ENCODE measurements around the gene RGMA.

Gene RGMA, protein sequence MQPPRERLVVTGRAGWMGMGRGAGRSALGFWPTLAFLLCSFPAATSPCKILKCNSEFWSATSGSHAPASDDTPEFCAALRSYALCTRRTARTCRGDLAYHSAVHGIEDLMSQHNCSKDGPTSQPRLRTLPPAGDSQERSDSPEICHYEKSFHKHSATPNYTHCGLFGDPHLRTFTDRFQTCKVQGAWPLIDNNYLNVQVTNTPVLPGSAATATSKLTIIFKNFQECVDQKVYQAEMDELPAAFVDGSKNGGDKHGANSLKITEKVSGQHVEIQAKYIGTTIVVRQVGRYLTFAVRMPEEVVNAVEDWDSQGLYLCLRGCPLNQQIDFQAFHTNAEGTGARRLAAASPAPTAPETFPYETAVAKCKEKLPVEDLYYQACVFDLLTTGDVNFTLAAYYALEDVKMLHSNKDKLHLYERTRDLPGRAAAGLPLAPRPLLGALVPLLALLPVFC

DNA sequence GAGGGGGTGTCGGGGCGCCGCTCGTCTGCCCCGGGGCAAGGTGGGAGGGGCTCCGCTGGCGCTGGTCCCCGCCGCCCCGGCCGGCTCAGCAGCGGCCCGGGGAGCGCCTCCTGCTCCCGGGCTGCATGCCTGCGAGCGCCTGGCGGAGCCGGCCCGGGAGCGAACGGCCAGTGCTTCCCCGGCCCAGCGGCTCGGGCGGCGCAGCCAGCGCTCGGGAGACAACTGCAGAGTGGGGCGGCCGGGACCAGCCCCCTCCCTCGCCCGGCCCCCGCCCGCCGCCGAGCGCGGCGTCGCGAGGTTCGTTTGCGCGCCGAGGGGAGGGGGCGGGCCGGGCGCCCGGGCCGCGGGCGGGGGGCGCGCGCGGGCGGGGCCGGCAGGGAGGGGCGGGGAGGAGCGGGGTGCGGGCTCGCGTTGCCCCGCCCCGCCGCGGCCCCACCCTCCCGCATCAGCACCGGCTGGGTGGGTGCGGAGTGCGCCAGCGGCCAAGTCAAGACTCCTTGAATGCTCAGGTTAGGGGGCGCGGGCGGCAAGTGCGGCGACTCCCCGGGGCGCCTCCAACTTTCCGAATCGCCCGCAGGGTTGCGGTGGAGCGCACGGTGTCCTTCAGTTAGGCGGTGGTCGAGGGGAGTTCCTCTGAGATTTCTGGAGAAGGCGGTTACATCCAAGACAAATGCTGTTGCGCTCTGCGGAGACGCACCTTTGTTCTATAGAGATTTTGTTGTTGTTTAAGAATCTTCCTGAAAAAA is at the start of gene RGMA:
TSS of gene RGMA (minus strand) at position 231 of the 746 bp plus-strand sequence. CDS start 279 bp downstream, outside the sequence.
- no peak for DNase-seq

DNA sequence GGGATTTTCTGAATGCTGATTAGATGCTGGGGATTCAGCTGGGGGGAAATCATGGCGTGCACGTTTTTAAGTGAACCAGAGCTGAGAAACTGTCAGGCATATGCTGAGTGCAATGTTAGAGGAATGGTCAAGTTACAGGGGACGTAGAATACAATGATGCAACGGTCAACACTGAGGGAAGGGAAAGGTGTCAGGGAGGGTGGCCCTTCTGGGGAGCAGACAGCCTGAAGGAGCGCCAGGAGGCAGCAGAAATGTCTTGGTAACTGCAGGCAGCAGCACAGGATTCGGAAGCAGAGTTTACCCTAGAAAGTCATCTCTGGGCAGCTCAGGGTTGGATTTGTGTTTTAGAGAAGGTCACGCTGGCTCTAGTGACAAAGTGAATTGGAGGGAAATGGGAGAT is 47.6 kb upstream of the RGMA start:
- no peak for DNase-seq

DNA sequence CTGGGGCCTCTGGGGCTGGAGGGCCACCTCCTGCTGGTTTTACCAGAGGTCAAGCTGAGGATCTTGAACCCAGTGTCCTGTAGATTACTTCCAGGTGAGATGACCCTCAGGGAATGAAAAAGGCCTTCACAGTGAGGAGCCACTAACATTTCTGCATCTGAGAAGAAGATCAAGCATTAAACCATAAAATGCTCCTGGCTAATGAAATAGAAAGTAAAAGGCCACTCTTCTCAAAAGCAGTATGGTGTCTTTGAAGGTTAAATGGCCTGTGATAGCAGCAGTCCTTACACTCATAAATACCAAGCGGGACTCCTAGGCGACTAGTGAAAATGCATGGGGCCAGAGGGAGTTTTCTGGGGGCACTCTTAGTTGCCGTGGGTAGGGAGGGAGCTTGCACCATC is 47.0 kb upstream of the RGMA start:
- no peak for DNase-seq

DNA sequence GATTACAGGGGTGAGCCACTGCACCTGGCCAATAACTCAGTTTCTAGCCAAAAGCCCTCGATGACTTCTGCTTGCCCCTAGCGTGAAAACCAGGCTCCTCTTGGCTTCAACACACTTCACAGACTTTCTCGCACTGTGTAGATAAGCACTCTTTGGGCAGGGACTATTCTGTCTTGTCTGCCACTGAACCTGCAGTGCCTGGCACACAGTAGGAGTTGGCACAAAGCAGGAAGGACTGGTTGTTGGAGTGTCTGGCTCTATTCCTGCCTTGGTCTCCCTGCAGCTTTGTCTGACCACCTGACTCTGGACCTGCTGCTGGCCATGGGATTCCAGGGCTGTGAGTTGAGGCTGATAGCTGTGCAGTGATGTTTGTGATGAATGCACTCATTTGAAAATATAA is 46.4 kb upstream of the RGMA start:
- no peak for DNase-seq

DNA sequence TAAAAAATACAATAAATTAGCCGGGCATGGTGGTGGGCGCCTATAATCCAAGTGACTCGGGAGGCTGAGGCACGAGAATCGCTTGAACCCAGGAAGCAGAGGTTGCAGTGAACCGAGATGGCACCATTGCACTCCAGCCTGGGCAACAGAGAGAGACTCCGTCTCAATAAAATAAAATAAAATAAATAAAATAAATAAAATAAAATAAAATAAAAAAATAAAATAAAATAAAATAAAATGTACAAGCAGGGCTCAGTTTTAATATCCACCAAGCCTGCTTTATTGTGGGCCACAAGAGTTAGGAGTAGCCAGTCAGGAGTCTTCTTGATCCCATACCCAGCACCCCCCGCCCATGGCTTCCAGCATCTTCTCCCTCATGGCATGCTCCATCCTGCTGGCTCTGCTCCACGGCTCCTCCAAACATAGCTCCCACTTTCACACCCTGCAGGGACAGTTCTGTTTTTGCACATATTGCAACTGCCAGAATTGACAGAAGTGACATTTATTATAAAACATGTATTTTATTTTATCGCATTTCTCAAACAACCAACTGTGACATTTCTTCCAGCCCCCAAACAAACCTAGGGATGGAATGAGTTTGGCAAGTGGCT is 42.6 kb upstream of the RGMA start:
- DNase-seq: no peak

DNA sequence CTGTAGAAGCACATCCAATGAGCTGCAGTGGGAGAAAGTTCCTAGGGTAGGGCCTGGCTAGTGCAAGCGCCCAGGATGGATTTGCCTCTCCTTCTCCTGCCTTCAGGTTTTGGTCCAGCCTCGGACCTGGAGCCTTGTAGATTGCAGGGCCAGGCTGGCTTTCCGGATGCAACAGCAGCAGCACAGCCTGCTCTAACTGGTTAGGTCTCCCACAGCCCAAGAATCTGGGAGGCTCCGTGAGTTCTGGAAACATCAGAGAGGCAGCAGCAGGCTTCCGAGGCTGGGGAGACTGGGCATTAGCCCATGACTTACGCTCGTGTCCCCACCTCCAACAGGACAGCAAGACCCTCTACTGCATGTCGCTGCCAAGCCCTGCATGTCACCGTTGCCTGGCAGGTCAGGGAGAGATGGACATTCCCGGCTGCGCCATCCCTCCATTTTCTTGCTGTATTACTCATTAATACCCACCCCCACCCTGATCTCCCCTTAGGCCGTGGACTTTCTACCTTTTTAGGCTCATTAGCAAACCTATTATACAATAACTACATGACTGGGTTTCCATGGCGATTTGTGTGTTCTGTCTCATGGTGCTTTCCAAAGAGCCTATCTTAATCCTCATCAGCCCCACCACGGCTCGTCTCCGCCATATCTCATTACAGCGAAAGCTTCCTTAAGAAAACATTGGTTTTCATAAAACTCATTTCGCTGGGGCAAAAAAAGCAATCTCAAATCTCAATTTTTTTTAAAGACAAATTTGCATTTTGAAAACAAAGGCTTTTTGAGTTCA is 40.9 kb upstream of the RGMA start:
- no peak for DNase-seq

DNA sequence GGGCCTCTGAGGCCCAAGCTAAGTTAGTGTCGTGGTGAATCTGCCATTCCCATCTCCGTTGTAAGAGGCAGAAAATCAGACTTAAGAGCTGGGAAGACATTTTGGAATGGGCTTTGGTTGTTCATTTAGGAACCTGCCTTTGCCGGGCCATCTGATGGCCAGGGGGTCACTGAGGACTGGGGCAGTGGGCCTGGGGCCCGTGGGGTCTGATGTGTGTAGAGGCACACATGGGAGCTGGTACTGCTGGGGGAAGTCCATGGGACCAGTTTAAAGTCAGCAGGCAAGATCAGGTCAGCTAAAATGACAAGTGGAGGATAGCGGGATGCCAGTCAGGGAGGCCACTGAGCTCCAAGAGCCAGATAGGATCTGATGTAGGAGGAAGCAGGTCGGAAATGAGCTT is 38.3 kb upstream of the RGMA start:
- no peak for DNase-seq

DNA sequence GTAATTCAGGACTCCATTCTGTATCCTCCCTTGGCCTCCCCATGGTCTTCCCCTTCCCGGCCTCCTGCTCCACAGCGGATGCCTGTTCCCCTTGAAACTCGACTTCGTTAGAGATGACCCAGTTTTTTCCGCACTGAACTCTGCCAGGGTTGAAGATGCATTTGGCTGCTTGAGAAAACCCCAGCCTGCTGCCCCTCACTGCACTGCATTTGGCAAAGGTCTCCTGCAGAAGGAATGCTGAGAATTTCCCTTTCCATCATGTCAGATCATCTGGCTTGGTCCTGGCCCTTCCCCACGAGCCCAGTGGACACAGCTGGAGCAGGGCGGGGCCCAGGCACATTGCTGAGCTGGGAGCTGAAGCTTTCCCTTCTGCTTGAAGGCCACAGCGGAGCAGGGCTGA is 37.6 kb upstream of the RGMA start:
- DNase-seq: no peak

DNA sequence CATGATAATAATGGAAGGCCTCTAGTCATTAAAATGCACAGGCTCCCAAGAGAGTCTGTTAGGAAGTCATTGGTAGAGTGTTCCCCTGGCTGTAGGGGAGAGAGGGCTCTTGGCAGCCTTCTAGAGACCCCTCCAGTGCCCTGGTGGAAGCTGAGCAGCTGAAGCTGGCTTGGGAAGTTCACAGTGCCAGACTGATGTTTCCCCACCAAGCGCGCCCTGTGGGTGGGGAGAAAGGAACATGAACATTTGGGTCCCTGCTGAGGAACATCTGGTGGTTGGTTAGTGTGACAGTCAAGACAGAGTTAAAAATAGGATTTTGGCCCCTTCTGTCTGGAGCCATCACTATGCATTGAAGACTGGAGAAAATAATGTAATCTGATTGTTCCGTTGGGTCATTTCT is 37.1 kb upstream of the RGMA start:
- DNase-seq: no peak

DNA sequence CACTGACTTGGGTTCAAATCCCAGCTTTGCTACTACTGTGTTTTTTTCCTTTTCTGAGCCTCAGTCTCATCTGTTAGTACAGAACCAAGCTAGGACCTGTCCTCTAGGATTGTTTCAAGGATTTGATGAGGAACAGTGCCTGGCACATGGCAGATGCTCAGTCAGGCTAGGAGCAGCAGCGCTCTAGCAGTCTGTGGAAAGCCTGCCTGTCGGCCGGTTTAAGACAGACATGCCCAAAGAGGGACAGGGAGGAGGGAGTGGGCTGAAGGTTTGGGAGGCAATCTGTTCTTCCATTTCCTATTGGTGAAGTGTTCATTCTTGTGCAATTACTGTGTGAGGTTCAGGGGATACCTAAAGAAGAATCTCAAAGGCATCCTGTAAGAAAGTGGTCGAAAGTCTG is 35.1 kb upstream of the RGMA start:
- no peak for DNase-seq

DNA sequence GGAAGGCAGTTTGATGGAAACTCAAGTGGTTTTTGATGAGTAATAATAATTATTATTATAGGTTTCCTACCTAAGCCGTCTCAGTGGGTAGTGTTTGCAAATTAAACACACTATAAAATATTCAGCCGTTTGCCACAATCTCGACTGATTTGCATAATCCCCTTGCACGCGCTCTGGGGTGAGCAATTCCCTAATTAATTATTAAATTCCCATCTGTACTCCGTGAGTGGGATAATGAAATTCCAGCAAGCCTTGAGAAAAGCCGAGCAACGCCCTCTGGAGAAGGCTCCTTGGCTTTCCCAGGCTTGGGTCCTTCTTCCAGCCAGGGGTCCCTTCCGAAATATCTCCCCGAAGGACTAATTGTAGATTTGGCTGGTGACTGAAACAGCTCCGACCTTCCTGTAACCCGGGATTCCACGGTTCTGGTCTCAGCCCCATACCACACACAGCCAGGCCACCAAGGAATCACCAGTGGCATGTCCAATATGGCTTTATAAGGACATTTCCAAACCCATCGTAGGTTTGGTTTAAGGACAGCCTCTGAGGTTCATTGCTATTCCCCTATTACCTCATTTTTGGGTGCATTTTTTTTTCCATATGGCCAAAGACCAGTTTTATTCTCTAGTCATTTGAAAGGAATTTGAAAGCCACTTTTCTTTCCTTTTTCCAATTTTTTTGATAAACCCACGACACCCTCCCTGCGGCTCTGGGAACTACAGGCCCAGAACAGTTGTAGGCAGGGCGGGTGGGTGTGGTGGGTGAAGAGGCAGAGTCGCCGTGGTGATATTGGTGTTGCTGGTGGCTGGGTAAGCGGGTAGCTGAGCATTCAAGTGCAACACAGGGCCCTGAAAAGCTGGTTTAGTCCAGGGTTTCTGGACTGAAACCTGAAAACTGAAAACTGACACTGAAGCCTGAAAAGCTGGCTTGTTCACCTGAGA is 33.2 kb upstream of the RGMA start:
- no peak for DNase-seq

DNA sequence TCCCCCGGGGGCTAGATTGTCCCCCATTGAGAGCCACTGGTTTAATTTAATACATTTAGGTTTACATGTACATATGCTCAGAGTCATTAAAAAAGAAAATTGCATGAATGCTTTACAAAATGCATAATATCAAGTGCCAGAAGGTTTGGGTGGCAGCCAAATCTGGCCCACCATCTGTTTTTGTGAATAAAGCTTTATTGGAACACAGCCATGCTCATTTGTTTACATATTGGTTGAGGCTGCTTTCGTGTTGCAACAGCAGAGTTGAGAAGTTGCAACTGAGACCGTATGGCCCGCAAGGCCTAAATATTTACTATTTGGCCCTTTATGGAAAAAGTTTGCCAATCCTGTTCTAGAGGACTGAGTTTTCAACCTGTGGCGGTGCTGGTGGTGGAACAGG is 32.1 kb upstream of the RGMA start:
- DNase-seq: no peak

DNA sequence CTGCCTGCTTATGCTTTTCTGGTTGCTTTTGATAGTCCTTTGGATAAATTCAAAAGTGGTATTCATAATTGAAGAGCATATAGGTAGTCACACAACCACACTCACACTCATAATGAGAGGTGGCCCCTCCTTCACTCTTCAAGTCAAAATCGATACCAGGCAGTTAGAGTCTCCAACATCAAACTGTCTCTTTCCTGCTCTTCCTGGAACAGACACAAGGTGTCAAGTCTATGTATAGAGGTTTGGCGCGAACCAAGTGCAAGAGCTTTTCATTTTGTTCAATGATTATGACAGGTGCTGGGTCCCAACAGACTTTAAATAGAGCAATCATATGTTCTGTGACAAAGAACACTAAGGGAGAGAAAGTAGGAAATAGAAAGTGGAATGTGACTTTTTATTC is 29.9 kb upstream of the RGMA start:
- no peak for DNase-seq

DNA sequence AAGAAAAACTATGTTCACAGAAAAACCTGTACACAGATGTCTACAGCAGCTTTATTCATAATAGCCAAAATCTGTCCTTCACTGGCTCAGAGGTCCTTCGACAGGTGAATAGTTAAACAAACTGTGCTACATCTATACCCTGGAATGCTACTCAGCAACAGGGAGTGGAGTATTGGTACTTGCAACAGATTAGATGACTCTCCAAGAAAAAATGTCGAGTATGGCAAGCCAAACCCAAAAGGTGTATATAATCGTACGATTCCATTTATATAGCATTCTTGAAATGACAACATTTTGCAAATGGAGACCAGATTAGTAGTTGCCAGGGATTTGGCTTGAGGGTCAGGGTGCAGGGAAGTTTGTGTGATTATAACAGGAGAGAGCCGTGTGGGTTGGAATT is 22.4 kb upstream of the RGMA start:
- DNase-seq: no peak

DNA sequence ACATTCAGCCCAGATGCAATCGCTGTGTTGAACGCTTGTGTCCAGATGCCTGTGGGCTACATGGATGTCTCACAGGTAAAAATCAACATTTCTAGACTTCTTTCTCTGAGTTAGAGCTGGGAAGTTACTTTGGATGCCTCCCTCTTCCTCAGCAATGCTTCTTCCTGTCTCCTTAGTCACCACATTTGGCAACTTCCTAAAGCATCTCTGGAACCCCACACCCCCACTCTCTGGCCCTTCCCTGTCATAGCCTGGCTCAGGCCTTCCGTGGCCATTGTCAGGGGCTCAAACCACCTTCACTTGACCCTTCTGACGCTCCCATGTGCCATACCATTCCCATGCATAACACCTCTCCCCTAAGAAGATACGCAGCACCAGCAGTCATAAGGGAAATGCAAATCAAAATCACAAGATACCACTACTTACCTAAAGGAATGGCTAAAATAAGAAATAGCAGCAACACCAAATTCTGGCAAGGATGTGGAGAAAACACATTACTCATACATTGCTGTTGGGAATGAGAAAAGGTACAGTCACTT is 21.6 kb upstream of the RGMA start:
- no peak for DNase-seq

DNA sequence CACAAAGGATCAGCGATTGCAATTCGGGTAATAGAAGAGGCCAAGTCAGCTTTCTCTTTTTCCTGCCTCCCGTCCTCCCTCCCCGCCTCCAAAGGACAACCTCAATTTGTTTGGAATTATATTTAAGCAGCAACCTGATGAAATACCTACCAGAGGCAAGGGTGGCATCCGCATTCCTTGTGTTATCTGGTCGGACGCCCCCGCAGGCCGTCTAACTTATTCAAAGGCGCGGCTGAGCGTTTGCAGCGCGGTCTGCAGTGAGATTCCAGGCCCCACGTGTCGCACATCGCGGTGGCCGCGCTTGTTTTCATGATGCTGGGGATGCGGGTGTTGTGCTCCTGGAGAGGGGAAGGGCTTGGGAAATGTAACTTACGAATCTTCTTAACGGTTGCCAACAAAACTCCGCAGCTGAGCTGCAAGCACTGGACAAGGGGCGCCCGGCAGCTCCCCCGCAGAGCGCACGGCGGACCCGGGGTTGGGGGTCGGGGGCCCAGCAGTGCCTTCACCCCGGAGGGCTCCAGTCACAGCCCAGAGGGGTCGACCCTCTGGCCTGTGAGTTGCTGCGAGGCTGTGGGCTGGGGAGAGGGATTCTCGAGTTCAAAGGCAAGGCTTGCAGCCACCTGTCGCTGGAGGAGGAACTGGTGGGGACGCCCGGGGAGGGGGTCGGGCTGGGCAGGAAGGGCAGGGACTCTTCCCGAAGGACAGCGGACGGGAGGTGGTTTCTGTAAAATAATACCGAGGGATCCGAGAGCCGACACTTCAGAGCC is 20.5 kb upstream of the RGMA start:
- DNase-seq: no peak

DNA sequence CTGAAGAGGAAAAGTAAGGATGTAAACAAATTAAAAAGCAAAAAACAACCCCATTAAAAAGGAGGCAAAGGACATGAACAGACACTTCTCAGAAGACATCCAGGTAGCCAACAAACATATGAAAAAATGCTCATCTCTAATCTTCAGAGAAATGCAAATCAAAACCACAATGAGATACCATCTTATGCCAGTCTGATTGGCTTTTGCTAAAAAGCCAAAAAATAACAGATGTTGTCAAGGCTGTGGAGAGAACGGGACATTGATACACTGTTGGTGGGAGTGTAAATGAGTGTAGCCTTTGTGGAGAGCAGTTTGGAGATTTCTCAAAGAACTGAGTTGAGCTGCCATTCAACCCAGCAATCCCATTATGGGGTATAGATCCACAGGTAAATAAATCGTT is 18.6 kb upstream of the RGMA start:
- no peak for DNase-seq

DNA sequence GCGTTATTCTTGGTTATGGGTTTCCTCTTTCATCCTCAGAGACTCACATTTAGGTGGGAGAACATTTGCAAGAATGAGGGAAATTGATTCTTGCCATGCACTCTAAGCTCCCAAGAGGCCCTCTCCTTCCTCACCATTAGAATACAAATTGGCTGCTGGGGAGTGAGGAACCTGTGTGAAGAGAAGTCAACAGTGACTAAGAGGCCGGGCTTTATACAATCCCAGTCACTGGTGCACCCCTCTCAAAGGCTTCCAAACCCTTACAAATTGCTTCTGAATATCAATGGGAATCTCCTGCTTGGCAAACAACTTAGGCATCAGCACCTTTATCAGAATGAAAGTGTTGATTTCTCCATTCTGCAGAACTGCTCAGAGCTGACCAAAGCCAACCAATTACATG is 16.5 kb upstream of the RGMA start:
- no peak for DNase-seq

DNA sequence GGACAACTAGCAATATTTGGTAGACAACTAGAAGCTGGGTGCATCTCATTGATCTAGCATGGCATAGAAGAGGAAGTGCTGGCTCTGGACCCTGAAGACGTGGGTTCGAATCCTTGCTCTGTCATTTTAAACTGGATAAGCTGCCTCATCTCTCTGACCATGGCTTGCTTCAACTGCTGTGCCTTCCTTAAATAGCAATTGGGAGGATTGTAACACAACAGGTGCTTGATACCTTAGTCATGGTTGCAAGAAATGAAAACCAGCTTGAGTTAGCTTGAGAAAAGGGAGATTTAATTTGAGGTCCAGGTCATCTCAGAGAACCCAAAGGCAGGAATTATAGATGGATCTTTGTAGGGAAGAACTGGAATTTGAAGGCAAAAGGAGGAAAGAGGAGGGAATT is 14.8 kb upstream of the RGMA start:
- no peak for DNase-seq

DNA sequence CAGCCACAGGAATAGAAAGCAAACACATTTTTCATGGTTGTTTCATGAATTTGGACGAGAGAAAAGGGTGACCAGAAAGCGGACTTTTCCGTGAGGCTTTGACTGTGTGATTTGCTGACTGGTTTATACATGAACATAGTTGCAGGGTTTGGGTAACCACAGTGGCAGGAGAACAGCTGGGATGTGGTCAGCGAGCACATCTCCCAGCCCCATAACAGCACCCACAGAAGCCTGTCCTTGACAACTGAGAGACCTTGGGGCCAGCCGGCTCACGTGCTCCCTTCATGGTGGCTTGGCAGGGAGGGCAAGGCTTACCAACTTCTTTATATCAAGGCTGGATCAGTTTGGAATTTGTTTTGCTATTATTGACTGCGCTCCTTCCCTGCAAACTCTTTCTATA is 13.2 kb upstream of the RGMA start:
- DNase-seq: no peak

DNA sequence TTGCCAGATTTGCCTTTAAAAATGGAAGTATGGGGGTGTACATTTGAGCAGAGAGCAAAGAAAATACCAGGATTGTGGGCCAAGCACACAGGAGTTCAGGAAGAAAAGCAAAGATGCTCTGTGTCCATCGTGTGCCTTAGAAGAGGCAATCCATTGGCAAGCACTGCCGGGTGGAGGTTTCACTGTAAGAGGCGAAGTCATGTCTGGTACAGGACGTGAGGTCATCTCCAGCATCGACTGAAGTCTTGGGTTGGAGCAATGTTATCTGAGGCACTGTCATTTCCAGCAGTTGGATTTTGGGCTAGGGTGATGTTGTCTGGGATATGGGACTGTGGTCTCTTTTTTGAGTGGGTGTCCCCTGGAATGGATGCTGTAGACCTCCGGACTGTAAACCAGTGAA is 4.8 kb upstream of the RGMA start:
- DNase-seq: no peak

Data from amniotic stem cell (primary cell).